CD4-positive, alpha-beta T cell treated with Interleukin-17A for 1 hour (primary cell): ENCODE results near the gene FERMT3.

ENCODE experiments used
- DNase-seq: peaks from one replicate; pipeline ENCODE4 v3.0.0-alpha.2; 2020

FERMT3 gene

DNA sequence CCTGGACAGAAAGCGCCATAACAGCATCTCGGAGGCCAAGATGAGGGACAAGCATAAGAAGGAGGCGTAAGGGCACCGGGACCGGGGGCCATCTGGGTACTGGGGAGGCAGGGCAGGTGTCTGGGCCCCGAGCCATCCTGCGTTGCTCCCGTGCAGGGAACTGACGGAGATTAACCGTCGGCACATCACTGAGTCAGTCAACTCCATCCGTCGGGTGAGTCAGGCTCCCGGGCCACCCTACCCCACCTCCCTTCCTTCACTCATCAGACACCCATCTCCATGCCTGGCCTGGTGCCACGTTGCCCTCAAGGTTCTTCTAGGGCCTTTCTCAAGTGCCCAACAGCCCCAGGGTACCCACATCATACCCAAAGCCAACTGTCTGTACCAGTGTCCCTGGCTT is 59.8 kb downstream of the FERMT3 start:
- DNase-seq = no peak

DNA sequence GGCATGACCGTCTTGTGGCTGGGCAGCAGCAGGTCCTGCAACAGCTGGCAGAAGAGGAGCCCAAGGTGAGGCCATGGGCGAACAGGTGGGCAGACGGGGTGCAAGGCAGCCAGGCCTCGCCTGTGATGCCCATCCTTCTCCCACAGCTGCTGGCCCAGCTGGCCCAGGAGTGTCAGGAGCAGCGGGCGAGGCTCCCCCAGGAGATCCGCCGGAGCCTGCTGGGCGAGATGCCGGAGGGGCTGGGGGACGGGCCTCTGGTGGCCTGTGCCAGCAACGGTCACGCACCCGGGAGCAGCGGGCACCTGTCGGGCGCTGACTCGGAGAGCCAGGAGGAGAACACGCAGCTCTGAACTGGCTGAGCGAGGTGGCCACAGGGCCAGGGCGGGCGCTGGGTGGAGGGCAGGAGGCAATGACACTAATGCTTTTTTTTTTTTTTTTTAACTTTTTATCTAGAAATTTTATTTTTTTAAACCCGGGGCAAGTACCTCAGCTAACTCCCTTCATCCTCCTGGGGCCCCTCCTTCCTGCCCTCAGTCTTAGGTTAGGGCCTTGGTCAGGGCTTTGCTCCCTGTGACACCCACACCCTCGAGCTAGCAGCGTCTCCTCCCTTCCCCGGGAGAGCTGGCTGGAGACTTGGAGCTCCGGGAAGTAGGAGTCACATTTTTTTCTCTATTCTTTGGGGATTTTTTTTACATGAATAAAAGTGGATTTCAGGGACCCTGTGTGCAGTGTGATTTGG is 60.9 kb downstream of the FERMT3 start:
- DNase-seq = no peak

DNA sequence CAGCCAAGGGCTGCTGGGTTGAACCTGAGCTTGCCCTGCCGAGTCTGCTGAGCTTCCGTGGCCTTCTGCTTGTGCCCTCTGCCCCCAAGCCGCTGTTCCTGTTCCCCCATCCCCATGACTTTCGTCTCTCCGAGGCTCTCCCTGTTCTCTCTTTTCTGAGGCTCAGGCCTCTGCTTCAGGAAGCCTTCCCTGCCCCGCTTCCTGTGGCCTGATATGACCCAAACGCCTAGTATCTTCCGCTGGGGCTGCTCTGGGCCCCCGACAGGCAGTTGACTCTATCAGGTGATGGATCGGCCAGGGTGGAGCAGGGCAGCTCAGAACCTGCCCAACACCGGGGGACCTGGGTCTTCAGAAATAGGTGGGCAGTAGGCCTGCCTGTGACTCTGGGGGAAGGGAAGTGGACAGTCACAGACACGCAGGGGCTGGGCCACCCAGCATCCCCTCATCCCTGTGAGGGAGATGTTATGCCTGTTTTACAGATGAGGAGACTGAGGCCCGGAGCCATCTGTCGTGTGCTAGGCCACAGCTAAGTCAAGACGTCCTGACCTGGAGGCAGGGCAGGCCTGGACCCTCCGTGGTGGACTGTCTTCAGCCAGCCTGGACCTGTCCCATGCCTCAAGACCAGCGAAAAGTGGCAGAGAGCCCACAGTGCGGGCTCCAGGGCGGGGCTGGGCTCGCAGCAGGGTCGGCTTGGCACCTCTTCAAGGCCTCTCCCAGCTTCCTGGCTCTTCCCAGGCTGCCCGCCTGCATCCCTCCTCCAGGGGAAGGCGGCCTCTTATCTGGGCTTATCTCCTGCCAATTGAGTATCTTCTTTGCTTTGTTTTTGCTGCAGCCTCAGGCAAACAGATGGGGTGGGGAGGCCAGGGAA is 61.7 kb downstream of the FERMT3 start:
- no peak for DNase-seq

DNA sequence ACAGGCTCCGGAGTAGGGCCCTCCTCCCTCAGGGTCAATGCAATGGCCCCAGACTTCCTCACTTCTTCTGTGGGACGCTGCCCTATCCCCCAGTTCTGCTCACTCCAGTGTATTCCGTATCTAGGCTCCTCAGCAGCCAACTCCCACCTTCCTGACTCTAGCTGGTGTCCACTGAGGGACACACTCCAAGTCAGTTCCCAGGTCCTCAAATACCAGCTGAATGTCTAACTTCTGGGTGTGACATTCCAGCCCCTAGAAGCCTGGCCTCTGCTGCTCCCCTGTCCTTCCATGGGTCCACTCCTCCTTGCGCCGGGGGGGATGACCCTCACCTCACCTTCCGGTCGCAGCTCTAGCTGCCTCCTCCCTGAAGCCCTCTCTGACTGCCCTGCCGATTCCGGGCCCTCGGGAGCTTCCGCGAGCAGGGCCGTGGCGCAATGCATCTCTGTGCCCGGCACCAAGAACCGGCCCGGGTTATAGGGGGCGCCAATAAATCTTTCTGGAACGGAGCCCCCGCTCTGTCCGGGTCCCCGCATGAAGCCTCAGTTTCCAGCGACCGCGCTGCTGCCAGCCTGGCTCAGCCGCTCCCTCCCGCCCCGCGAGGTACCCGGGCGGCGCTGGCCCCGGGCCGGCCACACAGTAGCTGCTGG is 62.5 kb downstream of the FERMT3 start:
- peak; percentile 42 for DNase-seq

DNA sequence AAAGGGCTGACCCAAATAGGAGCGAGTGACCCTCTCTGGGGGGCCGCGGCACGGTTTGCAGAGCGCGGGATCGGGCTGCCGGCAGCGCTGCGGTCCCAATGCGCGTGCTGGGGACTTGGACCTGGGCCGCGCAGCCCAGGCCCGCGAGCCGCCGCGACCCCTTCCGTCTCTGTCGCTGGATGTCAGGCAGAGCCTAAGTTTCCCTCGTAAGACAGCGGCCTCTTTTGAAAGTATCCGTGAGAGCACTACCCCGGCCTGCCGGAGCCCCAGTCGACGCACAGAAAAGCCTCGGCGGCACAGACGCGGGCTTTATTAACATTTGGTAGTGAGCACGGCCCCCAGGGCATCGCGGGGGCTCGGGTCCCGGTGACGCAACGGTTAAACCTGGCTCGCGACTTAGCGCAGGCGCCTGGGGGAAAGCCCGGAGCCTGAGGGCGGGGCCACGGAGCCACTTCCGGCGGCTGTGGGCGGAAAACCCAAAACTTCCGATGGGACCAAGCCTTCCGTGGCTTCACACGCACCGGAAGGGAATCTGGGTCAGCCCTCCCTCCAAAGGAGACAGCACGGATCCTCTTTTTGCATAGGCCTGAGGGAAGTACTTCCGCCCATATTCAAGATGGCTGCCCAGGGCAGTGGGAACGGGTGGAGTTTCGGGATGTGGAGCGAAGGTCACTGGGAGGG is 63.2 kb downstream of the FERMT3 start:
- peak; percentile 98 for DNase-seq
